Stimulated activated naive CD4-positive, alpha-beta T cell treated with Interleukin-2 at 50 U/mL for 16 hours (primary cell): ENCODE results near the gene IGF2R.
"Not testable (repeated sequence)": the region's sequence is repeated elsewhere in the genome, so short reads cannot be mapped to it uniquely, and the experiment has no call there.

Experiments used
- DNase-seq: peaks from one replicate; lab custom pipeline; 2025; lab: John Stamatoyannopoulos, UW

The IGF2R gene

GRCh38 chr6:160095146-160095845 lies 126.4 kb downstream of the IGF2R start:
- DNase-seq: no peak

GRCh38 chr6:160101277-160102205 lies 132.7 kb downstream of the IGF2R start:
- DNase-seq: no peak

GRCh38 chr6:160102399-160102798 lies 133.5 kb downstream of the IGF2R start:
- no peak for DNase-seq

- DNase-seq: no peak
Measured at GRCh38 chr6:160102956-160103824, 134.3 kb downstream of the IGF2R start.

GRCh38 chr6:160103825-160104100 lies 134.9 kb downstream of the IGF2R start:
- DNase-seq: no peak

GRCh38 chr6:160104821-160105517 lies 136.1 kb downstream of the IGF2R start:
- no peak for DNase-seq

GRCh38 chr6:160106010-160106409 lies 137.1 kb downstream of the IGF2R start:
- no peak for DNase-seq

- no peak for DNase-seq
Measured at GRCh38 chr6:160106701-160107100, 137.8 kb downstream of the IGF2R start.

- DNase-seq: no peak
Measured at GRCh38 chr6:160108077-160108476, 139.2 kb downstream of the IGF2R start.

- no peak for DNase-seq
Measured at GRCh38 chr6:160110586-160111123, 141.8 kb downstream of the IGF2R start.

- no peak for DNase-seq
Measured at GRCh38 chr6:160111806-160112205, 142.9 kb downstream of the IGF2R start.

- no peak for DNase-seq
Measured at GRCh38 chr6:160112628-160113299, 143.9 kb downstream of the IGF2R start.

- DNase-seq: not testable (repeated sequence)
Measured at GRCh38 chr6:160114536-160114935, 145.7 kb downstream of the IGF2R start.

GRCh38 chr6:160115421-160115820 lies 146.5 kb downstream of the IGF2R start:
- DNase-seq: no peak

- no peak for DNase-seq
Measured at GRCh38 chr6:160116411-160116810, 147.5 kb downstream of the IGF2R start.

- no peak for DNase-seq
Measured at GRCh38 chr6:160117137-160117536, 148.3 kb downstream of the IGF2R start.

- no peak for DNase-seq
Measured at GRCh38 chr6:160118620-160119229, 149.8 kb downstream of the IGF2R start.

GRCh38 chr6:160120087-160120486 lies 151.2 kb downstream of the IGF2R start:
- no peak for DNase-seq

GRCh38 chr6:160121558-160121957 lies 152.7 kb downstream of the IGF2R start, which contains the start of gene SLC22A1:
SLC22A1 (plus strand) TSS chr6:160121815; CDS start chr6:160121936, 121 bp downstream.
- DNase-seq: no peak

- no peak for DNase-seq
Measured at GRCh38 chr6:160121981-160122380, 153.1 kb downstream of the IGF2R start.
